SU-DHL-6 (cell line): ENCODE data around the gene INMT.

Source experiments
- H2AFZ ChIP-seq: fragments of 200-600 bp; sonication (generic); 2 replicates; pipeline ENCODE4 v1.6.1; 2014; ENCODE audit warnings: low read depth, mild to moderate bottlenecking, moderate library complexity, mixed read lengths, antibody characterized with exemption, low read length; ENCODE audit not compliant: severe bottlenecking
- H3F3A ChIP-seq: fragments of 200-600 bp; shearing (Covaris generic); 2 replicates; pipeline ENCODE4 v1.6.0; 2016; ENCODE audit warnings: antibody characterized with exemption, mild to moderate bottlenecking; ENCODE audit not compliant: insufficient read depth
- H3K27ac ChIP-seq: fragments of 200-600 bp; sonication (generic); 2 replicates; pipeline ENCODE4 v1.5.1; 2016; ENCODE audit warnings: low read depth, mild to moderate bottlenecking, low read length, moderate library complexity, mixed read lengths
- H3K27me3 ChIP-seq: fragments of 200-600 bp; sonication (generic), shearing (Covaris generic); 2 replicates; pipeline ENCODE4 v1.6.0; 2014; ENCODE audit warnings: mild to moderate bottlenecking, low read length
- H3K36me3 ChIP-seq: fragments of 200-600 bp; sonication (generic); 2 replicates; pipeline ENCODE4 v1.6.1; 2014; ENCODE audit warnings: mild to moderate bottlenecking, low read length, mixed read lengths
- H3K4me2 ChIP-seq: fragments of 300-600, 200-600 bp; shearing (Covaris generic), sonication (generic); 2 replicates; pipeline ENCODE4 v1.6.0; 2014; ENCODE audit warnings: low read length, low read depth, mild to moderate bottlenecking; ENCODE audit not compliant: poor library complexity, severe bottlenecking
- H3K4me3 ChIP-seq: fragments of 200-600 bp; sonication (generic); 2 replicates; pipeline ENCODE4 v1.5.1; 2014; ENCODE audit warnings: antibody characterized with exemption, low read length, mild to moderate bottlenecking, mixed read lengths; ENCODE audit not compliant: insufficient read depth, poor library complexity, severe bottlenecking
- H3K79me2 ChIP-seq: fragments of 200-600 bp; sonication (generic); 2 replicates; pipeline ENCODE4 v1.6.1; 2014; ENCODE audit warnings: mild to moderate bottlenecking, low read length, moderate library complexity; ENCODE audit not compliant: insufficient read depth
- H3K9ac ChIP-seq: fragments of 200-600 bp; sonication (generic); 2 replicates; pipeline ENCODE4 v1.7.0; 2014; ENCODE audit warnings: mild to moderate bottlenecking, low read length
- H3K9me2 ChIP-seq: fragments of 200-600 bp; sonication (generic); replicated peaks from 2 replicates; pipeline ENCODE4 v1.6.1; 2014; ENCODE audit warnings: low read length; ENCODE audit not compliant: insufficient read depth
- H3K9me3 ChIP-seq: fragments of 200-600 bp; sonication (generic); 2 replicates; pipeline ENCODE4 v1.6.1; 2014; ENCODE audit warnings: low read length, mixed read lengths; ENCODE audit not compliant: insufficient read depth
- H4K20me1 ChIP-seq: fragments of 200-600 bp; sonication (generic); 2 replicates; pipeline ENCODE4 v1.6.1; 2014; ENCODE audit warnings: low read depth, mild to moderate bottlenecking, antibody characterized with exemption, low read length, moderate library complexity, mixed read lengths
- EZH2phosphoT487 ChIP-seq: fragments of 200-600 bp; sonication (generic), shearing (Covaris generic); conservative IDR thresholded peaks from 2 replicates; pipeline ENCODE4 v1.6.1; 2018; ENCODE audit warnings: mild to moderate bottlenecking, antibody characterized with exemption, low read length, moderate library complexity, mixed read lengths
- TF ChIP-seq, protein P1 (sequence below): fragments of 200-600 bp; sonication (generic); IDR thresholded peaks from one replicate; pipeline ENCODE4 v1.5.1; 2017; ENCODE audit warnings: antibody characterized with exemption, mild to moderate bottlenecking, low read length, moderate library complexity; ENCODE audit not compliant: insufficient read depth, poor library complexity, severe bottlenecking

INMT gene

DNA sequence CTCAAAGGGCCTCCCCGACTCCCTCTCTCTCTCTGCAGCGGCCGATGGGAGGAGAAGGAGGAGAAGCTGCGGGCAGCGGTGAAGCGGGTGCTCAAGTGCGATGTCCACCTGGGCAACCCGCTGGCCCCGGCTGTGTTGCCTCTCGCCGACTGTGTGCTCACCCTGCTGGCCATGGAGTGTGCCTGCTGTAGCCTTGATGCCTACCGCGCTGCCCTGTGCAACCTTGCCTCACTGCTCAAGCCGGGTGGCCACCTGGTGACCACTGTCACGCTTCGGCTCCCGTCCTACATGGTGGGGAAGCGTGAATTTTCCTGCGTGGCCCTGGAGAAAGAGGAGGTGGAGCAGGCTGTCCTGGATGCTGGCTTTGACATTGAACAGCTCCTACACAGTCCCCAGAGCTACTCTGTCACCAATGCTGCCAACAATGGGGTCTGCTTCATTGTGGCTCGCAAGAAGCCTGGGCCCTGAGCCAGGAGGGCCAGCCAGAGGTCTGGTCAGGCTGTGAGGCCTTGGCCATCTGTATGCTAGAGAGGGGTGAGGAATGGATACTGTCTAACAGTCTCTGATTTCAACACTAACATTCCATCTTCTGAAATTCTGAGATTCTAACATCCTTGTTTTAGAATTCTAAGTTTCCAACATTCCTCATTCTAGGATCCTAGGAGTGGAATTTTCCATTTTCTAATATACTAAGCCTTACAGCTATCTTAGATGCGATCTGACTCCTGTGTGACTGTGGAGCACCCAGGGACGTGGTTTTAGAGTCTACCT lies 3.6 kb downstream of the INMT start:
- Histone ChIP-seq H3F3A (no peaks in the 10 kb centered on the region), H3K4me3 (no peak overlapping the region), H3K36me3 (no peaks in the 10 kb centered on the region), H3K27ac (no peak overlapping the region), H2AFZ (no peak overlapping the region), H3K4me2 (no peak overlapping the region), H4K20me1 (no peaks in the 10 kb centered on the region), H3K9me3 (no peaks in the 10 kb centered on the region), H3K9ac (no peak overlapping the region), H3K27me3 (no peaks in the 10 kb centered on the region), H3K79me2 (no peaks in the 10 kb centered on the region), H3K9me2 (no peaks in the 10 kb centered on the region)
- TF ChIP-seq EZH2phosphoT487, result no peak
- TF ChIP-seq, protein P1, sequence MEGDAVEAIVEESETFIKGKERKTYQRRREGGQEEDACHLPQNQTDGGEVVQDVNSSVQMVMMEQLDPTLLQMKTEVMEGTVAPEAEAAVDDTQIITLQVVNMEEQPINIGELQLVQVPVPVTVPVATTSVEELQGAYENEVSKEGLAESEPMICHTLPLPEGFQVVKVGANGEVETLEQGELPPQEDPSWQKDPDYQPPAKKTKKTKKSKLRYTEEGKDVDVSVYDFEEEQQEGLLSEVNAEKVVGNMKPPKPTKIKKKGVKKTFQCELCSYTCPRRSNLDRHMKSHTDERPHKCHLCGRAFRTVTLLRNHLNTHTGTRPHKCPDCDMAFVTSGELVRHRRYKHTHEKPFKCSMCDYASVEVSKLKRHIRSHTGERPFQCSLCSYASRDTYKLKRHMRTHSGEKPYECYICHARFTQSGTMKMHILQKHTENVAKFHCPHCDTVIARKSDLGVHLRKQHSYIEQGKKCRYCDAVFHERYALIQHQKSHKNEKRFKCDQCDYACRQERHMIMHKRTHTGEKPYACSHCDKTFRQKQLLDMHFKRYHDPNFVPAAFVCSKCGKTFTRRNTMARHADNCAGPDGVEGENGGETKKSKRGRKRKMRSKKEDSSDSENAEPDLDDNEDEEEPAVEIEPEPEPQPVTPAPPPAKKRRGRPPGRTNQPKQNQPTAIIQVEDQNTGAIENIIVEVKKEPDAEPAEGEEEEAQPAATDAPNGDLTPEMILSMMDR, result no peak

- Histone ChIP-seq H3K4me2 (no peak overlapping the region), H3F3A (no peaks in the 10 kb centered on the region), H3K79me2 (no peaks in the 10 kb centered on the region), H3K9ac (no peak overlapping the region), H3K4me3 (no peak overlapping the region), H2AFZ (no peak overlapping the region), H4K20me1 (no peaks in the 10 kb centered on the region), H3K9me3 (no peaks in the 10 kb centered on the region), H3K36me3 (no peaks in the 10 kb centered on the region), H3K27ac (no peak overlapping the region), H3K9me2 (no peaks in the 10 kb centered on the region), H3K27me3 (no peaks in the 10 kb centered on the region)
- TF ChIP-seq EZH2phosphoT487, result no peak
- TF ChIP-seq, protein P1, result no peak
Measured at GRCh38 chr7:30757342-30757692, 5.4 kb downstream of the INMT start.

DNA sequence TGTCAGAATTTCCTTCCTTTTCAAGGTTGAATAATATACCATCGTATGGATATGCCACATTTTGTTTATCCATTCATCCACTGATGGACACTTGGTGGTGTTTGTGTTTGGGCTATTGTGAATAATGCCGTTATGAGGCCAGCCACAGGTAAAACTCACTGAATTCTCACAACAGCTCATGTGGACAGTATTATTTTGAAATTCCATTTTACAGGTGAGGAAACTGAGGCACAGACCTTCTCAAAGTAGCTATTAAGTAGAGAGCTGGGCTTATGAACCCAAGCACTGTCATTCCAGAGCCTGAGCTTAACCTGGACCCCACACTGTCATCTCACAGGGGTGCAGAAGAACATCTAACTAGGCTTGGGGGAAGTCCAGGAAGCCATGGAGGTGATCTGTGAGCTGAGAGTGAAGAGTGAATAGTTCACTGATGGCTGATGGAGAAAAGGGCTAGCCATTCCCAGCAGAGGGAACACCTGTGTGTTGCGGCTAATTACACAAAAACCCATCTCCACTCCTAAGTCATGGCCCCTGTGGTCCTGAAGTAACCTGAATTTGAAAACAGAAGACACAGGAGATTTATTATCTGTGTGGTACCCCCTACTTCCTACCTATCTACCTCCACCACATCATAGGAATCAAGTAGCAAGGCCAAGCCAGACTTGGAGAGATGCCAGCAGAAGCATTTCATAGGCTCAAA lies 8.7 kb downstream of the INMT start:
- Histone ChIP-seq H3K27me3 (no peaks in the 10 kb centered on the region), H3K36me3 (no peaks in the 10 kb centered on the region), H3F3A (no peaks in the 10 kb centered on the region), H3K9me2 (no peaks in the 10 kb centered on the region), H3K4me3 (no peak overlapping the region), H3K9me3 (no peaks in the 10 kb centered on the region), H3K27ac (no peak overlapping the region), H2AFZ (no peak overlapping the region), H3K9ac (no peak overlapping the region), H3K79me2 (no peaks in the 10 kb centered on the region), H4K20me1 (no peaks in the 10 kb centered on the region), H3K4me2 (no peak overlapping the region)
- TF ChIP-seq, protein P1, result no peak
- no peak for TF ChIP-seq EZH2phosphoT487
